Peyer's patch (tissue), 4 donors: ENCODE data around the gene ADSS2. TPM values are rescaled to one million over a fixed set of nuclear protein-coding genes. Genes with fewer than 3 reads are reported as not detected.

Experiments used
- DNase-seq, 3 donors: peaks; one replicate each; pipeline ENCODE4 v3.0.0-alpha.2; 2017 to 2019
- H3K27ac ChIP-seq, 4 donors: fragments of 200-600 bp; sonication (generic); one replicate each; pipeline ENCODE4 v1.5.1; 2016 to 2019
- H3K27me3 ChIP-seq, 2 donors: fragments of 200-600 bp; sonication (generic); one replicate each; pipeline ENCODE4 v1.5.1; 2019
- H3K36me3 ChIP-seq, 3 donors: fragments of 200-600 bp; sonication (generic); one replicate each; pipeline ENCODE4 v1.5.1; 2016 to 2019
- H3K4me1 ChIP-seq, 4 donors: fragments of 200-600 bp; sonication (generic); one replicate each; pipeline ENCODE4 v1.5.1; 2016 to 2019
- H3K4me3 ChIP-seq, 4 donors: fragments of 200-600 bp; sonication (generic); 1 replicate in 3 of 4; 2 replicates in 1 of 4; pipeline ENCODE4 v1.5.1; 2016 to 2019; ENCODE audit warnings: mild to moderate bottlenecking in 1 of 4
- H3K9me3 ChIP-seq, 4 donors: fragments of 200-600 bp; sonication (generic); one replicate each; pipeline ENCODE4 v1.5.1; 2016 to 2019; ENCODE audit warnings: mild to moderate bottlenecking in 1 of 4
- CTCF ChIP-seq, 6 experiments: fragments of 450-650 bp in 4 of 6; fragments of 200-600 bp in 2 of 6; sonication (generic) in 1 of 6; IDR thresholded peaks; one replicate each; pipeline ENCODE4 v1.5.1; 2017 to 2019; ENCODE audit warnings: antibody characterized with exemption in 6 of 6, mild to moderate bottlenecking in 3 of 6, moderate library complexity in 1 of 6
- POLR2A ChIP-seq, 2 donors: fragments of 450-650 bp; IDR thresholded peaks; one replicate each; pipeline ENCODE4 v1.5.1; 2017; ENCODE audit warnings: antibody characterized with exemption in 2 of 2, mild to moderate bottlenecking in 2 of 2, moderate library complexity in 2 of 2
- total RNA-seq, 4 donors: library from RNA; depleted of rRNA; stranded (reverse); fragments of >200 nt; gene quantifications; one replicate each; pipeline ENCODE4 v1.1.0, GENCODE V29; 2016

The ADSS2 gene
- total RNA-seq, 4 donors from 2014 or later: 26.9 to 47.0 (median 30.4) TPM

GRCh38 chr1:244387415-244387814, 64.3 kb downstream of the ADSS2 start:
- DNase-seq: no peak
- no peaks in the 10 kb centered on the region for H3K36me3 ChIP-seq
- H3K27me3 ChIP-seq: no peaks in the 10 kb centered on the region
- TF ChIP-seq POLR2A (IDR thresholded peaks at IDR 0.05) (no peak), CTCF (IDR thresholded peaks at IDR 0.05) (no peak)
- H3K27ac ChIP-seq: no peak overlapping the region
- H3K4me1 ChIP-seq: no peaks in the 10 kb centered on the region
- no peaks in the 10 kb centered on the region for H3K9me3 ChIP-seq
- no peak overlapping the region for H3K4me3 ChIP-seq

GRCh38 chr1:244386595-244386994, 65.1 kb downstream of the ADSS2 start:
- Histone ChIP-seq H3K36me3 (no peaks in the 10 kb centered on the region), H3K9me3 (no peaks in the 10 kb centered on the region), H3K4me3 (no peak overlapping the region), H3K27ac (no peak overlapping the region), H3K27me3 (no peaks in the 10 kb centered on the region), H3K4me1 (no peaks in the 10 kb centered on the region)
- no peak for TF ChIP-seq CTCF (IDR thresholded peaks at IDR 0.05)
- no peak for TF ChIP-seq POLR2A (IDR thresholded peaks at IDR 0.05)
- DNase-seq: no peak

- H3K9me3 ChIP-seq: no peaks in the 10 kb centered on the region
- TF ChIP-seq CTCF (IDR thresholded peaks at IDR 0.05) (no peak), POLR2A (IDR thresholded peaks at IDR 0.05) (no peak)
- DNase-seq: no peak
- no peaks in the 10 kb centered on the region for H3K4me1 ChIP-seq
- H3K27ac ChIP-seq: no peak overlapping the region
- H3K36me3 ChIP-seq: no peaks in the 10 kb centered on the region
- H3K27me3 ChIP-seq: no peaks in the 10 kb centered on the region
- no peak overlapping the region for H3K4me3 ChIP-seq
Measured at GRCh38 chr1:244384066-244384465, 67.6 kb downstream of the ADSS2 start.

GRCh38 chr1:244383278-244383884, 68.3 kb downstream of the ADSS2 start:
- Histone ChIP-seq H3K36me3 (no peaks in the 10 kb centered on the region), H3K27ac (no peak overlapping the region), H3K4me1 (no peaks in the 10 kb centered on the region), H3K9me3 (no peaks in the 10 kb centered on the region), H3K4me3 (no peak overlapping the region), H3K27me3 (no peaks in the 10 kb centered on the region)
- no peak for DNase-seq
- TF ChIP-seq CTCF (IDR thresholded peaks at IDR 0.05) (no peak), POLR2A (IDR thresholded peaks at IDR 0.05) (no peak)

GRCh38 chr1:244381878-244382565, 69.7 kb downstream of the ADSS2 start:
- no peaks in the 10 kb centered on the region for H3K9me3 ChIP-seq
- no peaks in the 10 kb centered on the region for H3K27me3 ChIP-seq
- H3K27ac ChIP-seq: no peak overlapping the region
- no peak overlapping the region for H3K4me3 ChIP-seq
- H3K36me3 ChIP-seq: no peaks in the 10 kb centered on the region
- DNase-seq: no peak
- no peaks in the 10 kb centered on the region for H3K4me1 ChIP-seq
- TF ChIP-seq CTCF (IDR thresholded peaks at IDR 0.05) (no peak), POLR2A (IDR thresholded peaks at IDR 0.05) (no peak)
